SJSA1 (cell line): ENCODE results near the gene SLC25A25. TPM values are rescaled to one million over a fixed set of nuclear protein-coding genes. Genes with fewer than 3 reads are reported as not detected.

Source experiments
- DNase-seq, 2 experiments: peaks; one replicate each; pipeline ENCODE4 v3.0.0-alpha.2; 2015 to 2020; ENCODE audit warnings: low spot score in 2 of 2, low read depth in 1 of 2
- H3K27ac ChIP-seq: fragments of 250-450 bp; sonication (Bioruptor Pico); 2 replicates; pipeline ENCODE4 v1.5.1; 2020; ENCODE audit warnings: mild to moderate bottlenecking, moderate library complexity
- H3K27me3 ChIP-seq: fragments of 250-450 bp; sonication (Bioruptor Pico); replicated peaks from 2 replicates; pipeline ENCODE4 v1.5.1; 2020; ENCODE audit warnings: mild to moderate bottlenecking, moderate library complexity
- H3K36me3 ChIP-seq: fragments of 250-450 bp; sonication (Bioruptor Pico); 2 replicates; pipeline ENCODE4 v1.5.1; 2020; ENCODE audit warnings: mild to moderate bottlenecking
- H3K4me1 ChIP-seq: fragments of 250-450 bp; sonication (Bioruptor Pico); replicated peaks from 2 replicates; pipeline ENCODE4 v1.6.1; 2021; ENCODE audit warnings: mild to moderate bottlenecking
- H3K4me3 ChIP-seq: fragments of 250-450 bp; sonication (Bioruptor Pico); 2 replicates; pipeline ENCODE4 v1.5.1; 2020; ENCODE audit warnings: mild to moderate bottlenecking
- H3K9me3 ChIP-seq: fragments of 250-450 bp; sonication (Bioruptor Pico); replicated peaks from 2 replicates; pipeline ENCODE4 v1.5.1; 2020; ENCODE audit warnings: mild to moderate bottlenecking
- total RNA-seq: library from RNA; depleted of rRNA; stranded (reverse); fragments of >200 nt; shearing (Covaris generic); gene quantifications from 2 replicates; pipeline ENCODE4 v1.2.3, GENCODE V29; 2014

SLC25A25 gene
- total RNA-seq, 1 experiment from 2014 or later = 30.8 TPM

DNA sequence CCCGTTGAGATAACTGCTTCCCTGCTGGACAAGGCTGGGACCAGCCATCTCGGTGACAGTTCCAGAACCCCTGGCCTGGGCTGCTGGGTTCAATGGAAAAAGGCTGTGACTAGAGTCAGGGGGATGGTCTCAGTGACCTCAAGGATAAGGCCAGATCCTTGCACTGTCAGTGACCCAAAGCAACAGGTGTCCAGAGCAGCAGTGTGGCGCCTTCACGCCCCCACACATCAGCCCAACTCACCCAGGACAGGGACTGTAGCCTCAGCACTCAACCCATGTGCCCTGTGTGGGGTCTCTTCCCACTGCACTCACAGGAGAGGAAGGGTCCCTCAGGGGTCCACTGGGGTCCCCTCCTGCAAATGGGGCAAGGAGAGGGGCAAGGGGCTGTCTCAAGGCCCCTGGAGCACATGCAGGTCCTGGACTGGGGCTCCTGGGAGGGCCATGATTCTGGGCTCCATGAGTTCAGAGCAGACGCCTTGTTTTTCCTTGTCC lies 80.5 kb downstream of the SLC25A25 start:
- Histone ChIP-seq H3K27ac (no peak overlapping the region), H3K4me1 (peaks cover 7% of the 10 kb centered on the region), H3K36me3 (no peaks in the 10 kb centered on the region), H3K4me3 (no peak overlapping the region), H3K27me3 (no peaks in the 10 kb centered on the region), H3K9me3 (no peaks in the 10 kb centered on the region)
- no peak for DNase-seq

GRCh38 chr9:128149001-128149701 lies 81.1 kb downstream of the SLC25A25 start, which contains the start of gene LCN2:
Gene LCN2 (plus strand): TSS chr9:128149453. CDS start chr9:128149526, 73 bp downstream.
- no peak for DNase-seq
- H3K9me3 ChIP-seq = no peaks in the 10 kb centered on the region
- no peaks in the 10 kb centered on the region for H3K36me3 ChIP-seq
- no peak within 1 kb of the TSS for H3K4me3 ChIP-seq
- peaks cover 7% of the 10 kb centered on the region for H3K4me1 ChIP-seq
- no peak within 1 kb of the TSS for H3K27ac ChIP-seq
- H3K27me3 ChIP-seq = no peaks in the 10 kb centered on the region

GRCh38 chr9:128149951-128150593 lies 82.0 kb downstream of the SLC25A25 start:
- Histone ChIP-seq H3K36me3 (no peaks in the 10 kb centered on the region), H3K9me3 (no peaks in the 10 kb centered on the region), H3K4me3 (no peak overlapping the region), H3K27me3 (no peaks in the 10 kb centered on the region), H3K4me1 (peaks cover 7% of the 10 kb centered on the region), H3K27ac (no peak overlapping the region)
- DNase-seq = no peak

- Histone ChIP-seq H3K36me3 (no peaks in the 10 kb centered on the region), H3K4me3 (no peak overlapping the region), H3K9me3 (no peaks in the 10 kb centered on the region), H3K4me1 (peaks cover 7% of the 10 kb centered on the region), H3K27ac (no peak overlapping the region), H3K27me3 (no peaks in the 10 kb centered on the region)
- no peak for DNase-seq
Measured at GRCh38 chr9:128150594-128151308, 82.7 kb downstream of the SLC25A25 start.

- no peaks in the 10 kb centered on the region for H3K27me3 ChIP-seq
- H3K4me1 ChIP-seq = peaks cover 7% of the 10 kb centered on the region
- H3K4me3 ChIP-seq = no peak overlapping the region
- no peaks in the 10 kb centered on the region for H3K9me3 ChIP-seq
- H3K36me3 ChIP-seq = no peaks in the 10 kb centered on the region
- no peak overlapping the region for H3K27ac ChIP-seq
- no peak for DNase-seq
Measured at GRCh38 chr9:128151309-128152132, 83.5 kb downstream of the SLC25A25 start.

- no peak for DNase-seq
- Histone ChIP-seq H3K27me3 (no peaks in the 10 kb centered on the region), H3K9me3 (no peaks in the 10 kb centered on the region), H3K36me3 (no peaks in the 10 kb centered on the region), H3K4me1 (peaks cover 7% of the 10 kb centered on the region), H3K4me3 (no peak overlapping the region), H3K27ac (no peak overlapping the region)
Measured at GRCh38 chr9:128152133-128153059, 84.4 kb downstream of the SLC25A25 start.

GRCh38 chr9:128153060-128153946 lies 85.3 kb downstream of the SLC25A25 start:
- Histone ChIP-seq H3K36me3 (no peaks in the 10 kb centered on the region), H3K4me1 (peaks cover 7% of the 10 kb centered on the region), H3K27me3 (no peaks in the 10 kb centered on the region), H3K27ac (no peak overlapping the region), H3K4me3 (no peak overlapping the region), H3K9me3 (no peaks in the 10 kb centered on the region)
- DNase-seq = no peak

DNA sequence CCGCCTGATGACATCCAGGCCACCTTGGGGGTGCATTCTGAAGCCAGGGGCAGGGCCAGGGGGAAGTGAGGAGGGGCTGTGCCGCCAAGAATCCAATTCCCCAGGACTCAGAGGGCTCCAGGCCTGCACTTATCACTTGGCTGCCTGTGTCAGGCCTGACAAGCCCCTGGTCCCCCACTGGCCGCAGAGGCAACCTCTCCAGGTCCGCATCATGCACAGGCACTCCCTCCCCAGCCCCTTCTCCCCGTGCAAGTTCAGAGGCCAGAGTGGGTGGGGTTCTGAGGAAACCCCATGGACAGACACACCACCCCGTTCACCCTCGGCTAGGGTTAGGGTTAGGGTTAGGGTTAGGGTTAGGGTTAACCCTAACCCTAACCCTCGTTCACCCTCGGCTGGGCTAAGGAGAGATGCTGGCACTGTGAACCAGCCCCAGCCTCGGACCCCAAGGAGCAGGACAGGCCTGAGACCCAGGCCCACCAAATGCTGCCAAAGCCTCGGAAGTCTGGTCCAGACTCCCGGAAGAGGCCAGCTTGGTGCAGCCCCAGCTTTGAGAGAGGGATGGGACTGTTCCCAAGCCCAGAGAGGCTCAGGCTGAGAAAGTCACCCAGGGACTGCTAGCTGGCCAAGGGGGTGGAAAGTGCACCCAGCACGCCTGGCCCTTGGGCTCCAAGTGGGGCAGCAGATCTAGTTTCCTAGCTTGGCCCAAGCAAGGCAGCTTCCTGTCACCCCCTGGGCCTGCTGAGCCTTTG lies 86.1 kb downstream of the SLC25A25 start:
- Histone ChIP-seq H3K36me3 (no peaks in the 10 kb centered on the region), H3K4me3 (no peak overlapping the region), H3K27me3 (no peaks in the 10 kb centered on the region), H3K4me1 (peaks cover 3% of the 10 kb centered on the region), H3K27ac (no peak overlapping the region), H3K9me3 (no peaks in the 10 kb centered on the region)
- DNase-seq = no peak

GRCh38 chr9:128155736-128156500 lies 87.9 kb downstream of the SLC25A25 start:
- DNase-seq = no peak
- Histone ChIP-seq H3K36me3 (no peaks in the 10 kb centered on the region), H3K27ac (no peak overlapping the region), H3K4me3 (no peak overlapping the region), H3K9me3 (0 out of 2 replicates have a peak, but pooled peaks cover 4% of the 10 kb centered on the region), H3K4me1 (peaks cover 7% of the 10 kb centered on the region), H3K27me3 (no peaks in the 10 kb centered on the region)
